Natural killer cell (primary cell): Measurements from ENCODE around the gene CARMIL1. TPM values are rescaled to one million over a fixed set of nuclear protein-coding genes. Genes with fewer than 3 reads are reported as not detected.

Source experiments
- ATAC-seq, 3 donors: fragments of 150-1000 bp in 2 of 3; fragments of 200-7000 bp in 1 of 3; cut with Tn5 transposase; 1 replicate in 1 of 3; 2 replicates in 2 of 3; pipeline ENCODE4 v1.10.0; 2021; ENCODE audit warnings: mild to moderate bottlenecking in 2 of 3, moderate library complexity in 2 of 3
- DNase-seq, 2 donors: peaks; one replicate each; pipeline versions ENCODE4 v3.0.0 to v3.0.0-alpha.2; 2013 to 2021; ENCODE audit warnings: mixed read lengths in 1 of 2
- H3K27ac ChIP-seq: one replicate; pipeline ENCODE4 v1.5.1; 2013; ENCODE audit warnings: mild to moderate bottlenecking, low read length
- H3K27me3 ChIP-seq: one replicate; pipeline ENCODE4 v1.6.1; 2013; ENCODE audit warnings: low read length; ENCODE audit not compliant: control insufficient read depth, insufficient read depth
- H3K36me3 ChIP-seq: one replicate; pipeline ENCODE4 v1.6.1; 2013; ENCODE audit warnings: low read length; ENCODE audit not compliant: control insufficient read depth, insufficient read depth
- H3K4me1 ChIP-seq: one replicate; pipeline ENCODE4 v1.6.1; 2013; ENCODE audit warnings: low read length; ENCODE audit not compliant: control insufficient read depth, insufficient read depth
- H3K4me3 ChIP-seq: one replicate; pipeline ENCODE4 v1.5.1; 2013; ENCODE audit warnings: low read length
- H3K9me3 ChIP-seq: one replicate; pipeline ENCODE4 v1.6.1; 2013; ENCODE audit warnings: low read length; ENCODE audit not compliant: control insufficient read depth, insufficient read depth
- H3K27ac Mint-ChIP-seq, 2 donors: one replicate each; pipeline ENCODE4 v1.8.0; 2022; ENCODE audit warnings: mild to moderate bottlenecking in 2 of 2, mixed read lengths in 2 of 2, moderate library complexity in 1 of 2
- H3K27me3 Mint-ChIP-seq, 2 donors: one replicate each; pipeline ENCODE4 v1.8.0; 2022; ENCODE audit warnings: low read depth in 2 of 2, mixed read lengths in 2 of 2
- H3K36me3 Mint-ChIP-seq: one replicate; pipeline ENCODE4 v1.8.0; 2022; ENCODE audit warnings: mixed read lengths
- H3K4me1 Mint-ChIP-seq, 2 donors: one replicate each; pipeline ENCODE4 v1.8.0; 2022; ENCODE audit warnings: mixed read lengths in 2 of 2
- H3K4me3 Mint-ChIP-seq: one replicate; pipeline ENCODE4 v1.8.0; 2022; ENCODE audit warnings: mild to moderate bottlenecking, moderate library complexity, mixed read lengths
- H3K9me3 Mint-ChIP-seq, 2 donors: one replicate each; pipeline ENCODE4 v1.8.0; 2022; ENCODE audit warnings: mixed read lengths in 2 of 2
- WGBS: methylation state at CpG from one replicate; pipeline ENCODE4 v1.1.7; 2013; ENCODE audit warnings: missing lambda C conversion rate; ENCODE audit not compliant: insufficient coverage; 5-methylcytosine and 5-hydroxymethylcytosine counted together
- intact Hi-C: fragments of 100-400 bp; cut with micrococcal nuclease; formaldehyde crosslinking; loops from one replicate; pipeline ENCODE4 v1.14.2; 2022
- total RNA-seq, 4 donors: library from RNA; stranded (reverse); fragments of 120-200 nt in 1 of 4; gene quantifications; one replicate each; pipeline versions ENCODE4 v1.2.3 to v1.2.4, GENCODE V29; 2013 to 2022
- TF ChIP-seq, protein P1 (sequence below): fragments of 200-600 bp; IDR thresholded peaks from one replicate; pipeline ENCODE4 v1.8.0; 2022; ENCODE audit warnings: antibody characterized with exemption

The CARMIL1 gene
- total RNA-seq, 3 donors from 2014 or later (not counting 1 experiment from before 2014, with no cell fraction given) = 0.25 to 1.1 (median 0.35) TPM

DNA sequence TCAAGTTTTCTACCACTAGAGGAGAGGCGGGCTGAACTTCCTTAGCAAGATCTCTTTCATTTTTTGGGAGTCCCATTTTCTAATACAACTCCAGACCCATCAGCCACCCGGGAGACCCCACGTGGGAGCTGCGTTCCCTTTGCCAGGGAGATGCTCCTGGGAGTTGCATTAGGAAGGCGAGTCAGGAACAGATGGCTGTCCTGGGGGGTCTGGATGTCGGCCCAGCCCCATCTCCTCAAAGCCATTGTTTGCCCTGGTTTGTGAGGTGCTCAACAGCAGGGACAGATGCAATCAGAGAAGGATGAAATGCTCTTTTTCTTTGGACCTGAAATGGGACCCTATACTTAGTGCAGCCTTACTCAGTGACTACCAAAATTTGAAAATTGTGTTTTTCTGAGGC is 39.4 kb downstream of the CARMIL1 start:
- WGBS = 94% methylated on average over 6 of the region's 6 CpGs
- no peak overlapping the region for H3K27ac ChIP-seq
- DNase-seq (no peak), ATAC-seq (no peak)
- H3K4me3 ChIP-seq = no peak overlapping the region
- no peaks in the 10 kb centered on the region for H3K36me3 ChIP-seq
- H3K9me3 ChIP-seq = no peaks in the 10 kb centered on the region
- H3K27me3 ChIP-seq = no peaks in the 10 kb centered on the region
- intact Hi-C loops = no loop called here
- H3K9me3 Mint-ChIP-seq = no peaks in the 10 kb centered on the region
- no peaks in the 10 kb centered on the region for H3K4me1 Mint-ChIP-seq
- no peak overlapping the region for H3K4me3 Mint-ChIP-seq
- no peaks in the 10 kb centered on the region for H3K36me3 Mint-ChIP-seq
- TF ChIP-seq, protein P1, sequence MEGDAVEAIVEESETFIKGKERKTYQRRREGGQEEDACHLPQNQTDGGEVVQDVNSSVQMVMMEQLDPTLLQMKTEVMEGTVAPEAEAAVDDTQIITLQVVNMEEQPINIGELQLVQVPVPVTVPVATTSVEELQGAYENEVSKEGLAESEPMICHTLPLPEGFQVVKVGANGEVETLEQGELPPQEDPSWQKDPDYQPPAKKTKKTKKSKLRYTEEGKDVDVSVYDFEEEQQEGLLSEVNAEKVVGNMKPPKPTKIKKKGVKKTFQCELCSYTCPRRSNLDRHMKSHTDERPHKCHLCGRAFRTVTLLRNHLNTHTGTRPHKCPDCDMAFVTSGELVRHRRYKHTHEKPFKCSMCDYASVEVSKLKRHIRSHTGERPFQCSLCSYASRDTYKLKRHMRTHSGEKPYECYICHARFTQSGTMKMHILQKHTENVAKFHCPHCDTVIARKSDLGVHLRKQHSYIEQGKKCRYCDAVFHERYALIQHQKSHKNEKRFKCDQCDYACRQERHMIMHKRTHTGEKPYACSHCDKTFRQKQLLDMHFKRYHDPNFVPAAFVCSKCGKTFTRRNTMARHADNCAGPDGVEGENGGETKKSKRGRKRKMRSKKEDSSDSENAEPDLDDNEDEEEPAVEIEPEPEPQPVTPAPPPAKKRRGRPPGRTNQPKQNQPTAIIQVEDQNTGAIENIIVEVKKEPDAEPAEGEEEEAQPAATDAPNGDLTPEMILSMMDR = no peak
- no peaks in the 10 kb centered on the region for H3K4me1 ChIP-seq
- H3K27me3 Mint-ChIP-seq = peaks cover 0 to 2% of the 10 kb centered on the region in 2 donors
- no peak overlapping the region for H3K27ac Mint-ChIP-seq

DNA sequence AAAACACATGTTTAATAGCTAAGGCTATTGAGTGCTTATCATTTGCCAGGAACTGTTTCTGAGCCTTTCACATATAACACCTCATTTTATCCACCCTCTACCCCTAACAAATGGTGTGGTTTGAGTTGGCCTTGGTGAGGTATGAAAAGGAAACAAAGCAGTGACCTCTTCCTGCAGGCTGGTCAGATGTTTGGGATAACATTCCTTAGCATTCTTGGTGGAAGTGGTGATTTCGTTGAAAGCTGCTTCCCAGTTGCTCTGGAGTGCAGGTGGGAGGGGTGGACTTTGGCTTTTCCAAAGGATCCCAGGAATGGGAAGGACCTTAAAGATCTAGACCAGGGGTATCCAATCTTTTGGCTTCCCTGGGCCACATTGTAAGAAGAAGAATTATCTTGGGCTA is 41.3 kb downstream of the CARMIL1 start:
- Mint-ChIP-seq H3K36me3 (no peaks in the 10 kb centered on the region), H3K9me3 (no peaks in the 10 kb centered on the region), H3K4me3 (no peak overlapping the region), H3K27ac (no peak overlapping the region), H3K27me3 (peaks cover 0 to 7% of the 10 kb centered on the region in 2 donors), H3K4me1 (no peaks in the 10 kb centered on the region)
- TF ChIP-seq, protein P1 = no peak
- Histone ChIP-seq H3K4me1 (no peaks in the 10 kb centered on the region), H3K36me3 (no peaks in the 10 kb centered on the region), H3K9me3 (no peaks in the 10 kb centered on the region), H3K4me3 (no peak overlapping the region), H3K27me3 (no peaks in the 10 kb centered on the region), H3K27ac (no peak overlapping the region)
- no peak for DNase-seq
- WGBS = 0% methylated on average over 1 of the region's 1 CpG
- ATAC-seq = no peak
- intact Hi-C loops = no loop called here

DNA sequence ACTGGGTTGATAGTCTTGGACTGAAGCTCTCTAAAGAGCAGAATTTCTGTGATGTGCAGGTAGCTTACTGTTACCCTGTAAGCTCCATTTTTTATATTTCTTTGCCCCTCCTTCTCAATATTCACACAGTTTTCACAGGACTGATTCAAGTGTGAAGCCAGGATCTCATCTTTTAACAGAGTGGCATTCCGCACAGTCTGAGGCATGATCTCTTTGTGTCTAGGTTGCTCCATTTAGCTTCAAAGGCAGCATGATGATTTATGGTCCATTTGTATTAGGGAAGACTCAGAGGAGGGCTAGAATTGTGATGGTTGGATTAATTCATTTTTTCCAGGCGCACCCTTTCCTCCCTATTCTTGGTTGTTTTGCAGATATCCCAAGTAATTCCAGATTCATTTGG is 43.5 kb downstream of the CARMIL1 start:
- Mint-ChIP-seq H3K27ac (no peak overlapping the region), H3K36me3 (no peaks in the 10 kb centered on the region), H3K27me3 (peaks cover 0 to 7% of the 10 kb centered on the region in 2 donors), H3K4me3 (no peak overlapping the region), H3K9me3 (no peaks in the 10 kb centered on the region), H3K4me1 (no peaks in the 10 kb centered on the region)
- Histone ChIP-seq H3K4me3 (no peak overlapping the region), H3K4me1 (no peaks in the 10 kb centered on the region), H3K9me3 (no peaks in the 10 kb centered on the region), H3K27ac (no peak overlapping the region), H3K27me3 (no peaks in the 10 kb centered on the region), H3K36me3 (no peaks in the 10 kb centered on the region)
- intact Hi-C loops = no loop called here
- DNase-seq (no peak), ATAC-seq (no peak)
- WGBS = 100% methylated on average over 2 of the region's 2 CpGs
- TF ChIP-seq, protein P1 = no peak

DNA sequence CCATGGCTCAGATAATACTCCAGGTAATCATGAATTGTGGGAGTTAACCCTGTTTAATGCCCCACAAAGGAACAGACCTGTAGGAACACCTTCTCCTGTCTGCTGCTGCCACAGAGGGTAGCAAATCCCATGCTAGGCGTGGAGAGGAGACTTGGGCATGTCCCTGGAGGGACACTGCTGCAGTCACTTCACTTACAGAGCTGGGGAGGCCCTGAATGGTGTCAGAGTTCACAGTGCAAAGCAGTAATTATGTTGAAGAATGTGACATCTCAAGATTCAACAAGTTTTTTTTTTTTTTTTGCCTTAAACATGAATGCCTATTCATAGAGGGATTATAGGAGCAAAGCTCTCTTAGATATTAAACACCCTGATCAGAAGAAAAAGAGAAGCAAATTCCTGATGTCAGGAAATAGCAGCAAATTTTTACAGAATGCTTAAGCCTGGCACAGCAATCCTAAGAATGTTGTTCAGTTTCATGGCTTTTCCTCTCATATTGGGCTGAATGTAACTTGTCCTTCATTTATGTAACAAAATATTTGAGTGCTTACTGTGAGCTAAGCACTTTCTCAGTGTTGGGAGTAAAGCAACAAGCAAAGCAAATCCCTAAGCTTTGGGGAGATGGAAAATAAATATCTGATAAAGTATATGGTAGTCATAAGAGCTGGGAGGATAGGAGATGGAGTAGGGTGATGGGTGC is 45.0 kb downstream of the CARMIL1 start:
- ATAC-seq (no peak), DNase-seq (no peak)
- Histone ChIP-seq H3K4me3 (no peak overlapping the region), H3K36me3 (no peaks in the 10 kb centered on the region), H3K4me1 (no peaks in the 10 kb centered on the region), H3K27ac (no peak overlapping the region), H3K27me3 (no peaks in the 10 kb centered on the region), H3K9me3 (no peaks in the 10 kb centered on the region)
- H3K27me3 Mint-ChIP-seq = peaks cover 0 to 7% of the 10 kb centered on the region in 2 donors
- TF ChIP-seq, protein P1 = no peak
- H3K36me3 Mint-ChIP-seq = no peaks in the 10 kb centered on the region
- H3K4me1 Mint-ChIP-seq = no peaks in the 10 kb centered on the region
- intact Hi-C loops = no loop called here
- no peaks in the 10 kb centered on the region for H3K9me3 Mint-ChIP-seq
- H3K4me3 Mint-ChIP-seq = no peak overlapping the region
- H3K27ac Mint-ChIP-seq = no peak overlapping the region
- WGBS = 74% methylated on average over 1 of the region's 1 CpG
